Activated CD4-positive, alpha-beta T cell treated with anti-CD3 and anti-CD28 coated beads, Interleukin-2, amount 50 U/mL, for 48 hours (primary cell): ENCODE data around the gene THSD7A.
A peak's percentile ranks its signal among the peaks of the same experiment; 100 is the strongest.

Experiments used
- DNase-seq, 2 experiments: peaks; one replicate each; pipeline ENCODE4 v3.0.0-alpha.2; 2020

The THSD7A gene

DNA sequence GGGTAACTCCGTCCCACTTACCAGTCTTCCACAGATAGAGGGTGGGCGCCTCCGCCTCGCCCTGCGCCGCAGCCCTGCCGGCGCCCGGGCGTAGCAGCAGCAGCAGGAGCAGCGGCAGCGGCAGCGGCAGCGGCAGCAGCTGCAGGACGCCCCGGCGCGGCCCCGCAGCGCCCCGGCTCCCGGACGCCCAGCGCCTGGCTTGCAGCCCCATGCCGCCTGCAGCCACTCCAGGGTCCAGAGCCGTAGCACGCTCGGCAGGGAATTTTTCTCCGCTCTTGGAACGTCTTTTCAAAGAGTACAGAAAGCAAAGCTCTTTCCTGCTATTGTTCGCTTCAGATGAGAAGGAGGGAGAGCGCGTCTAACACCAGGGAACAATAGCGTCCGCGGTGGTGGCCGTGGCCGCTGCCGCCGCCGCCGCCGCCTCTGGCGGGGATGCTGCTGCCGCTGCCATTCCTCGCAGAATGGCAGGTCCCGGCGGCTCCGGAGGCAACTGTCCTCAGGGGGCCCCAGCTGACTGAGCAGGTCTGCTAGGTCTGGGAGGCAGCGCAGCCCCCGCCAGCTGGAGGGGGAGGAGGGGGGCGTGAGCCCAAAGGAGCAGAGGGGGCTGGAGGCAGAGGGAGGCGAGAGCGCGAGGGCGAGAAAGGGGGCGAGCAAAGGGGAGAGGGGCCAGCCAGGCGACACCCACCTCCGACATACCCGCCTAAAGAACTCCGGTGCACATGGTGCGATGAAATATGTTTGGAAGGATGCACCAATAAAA, at the start of gene THSD7A:
THSD7A (minus strand) TSS at position 463 of the 760 bp plus-strand sequence; CDS start at position 211, 252 bp downstream.
- peak; percentile 4 to 10 for DNase-seq

- DNase-seq: no peak
These were observed 49.7 kb upstream of the THSD7A start for GRCh38 chr7:11881680-11882079.

GRCh38 chr7:11875635-11876034, 43.6 kb upstream of the THSD7A start:
- no peak for DNase-seq

GRCh38 chr7:11865671-11866070, 33.7 kb upstream of the THSD7A start:
- DNase-seq: no peak

DNA sequence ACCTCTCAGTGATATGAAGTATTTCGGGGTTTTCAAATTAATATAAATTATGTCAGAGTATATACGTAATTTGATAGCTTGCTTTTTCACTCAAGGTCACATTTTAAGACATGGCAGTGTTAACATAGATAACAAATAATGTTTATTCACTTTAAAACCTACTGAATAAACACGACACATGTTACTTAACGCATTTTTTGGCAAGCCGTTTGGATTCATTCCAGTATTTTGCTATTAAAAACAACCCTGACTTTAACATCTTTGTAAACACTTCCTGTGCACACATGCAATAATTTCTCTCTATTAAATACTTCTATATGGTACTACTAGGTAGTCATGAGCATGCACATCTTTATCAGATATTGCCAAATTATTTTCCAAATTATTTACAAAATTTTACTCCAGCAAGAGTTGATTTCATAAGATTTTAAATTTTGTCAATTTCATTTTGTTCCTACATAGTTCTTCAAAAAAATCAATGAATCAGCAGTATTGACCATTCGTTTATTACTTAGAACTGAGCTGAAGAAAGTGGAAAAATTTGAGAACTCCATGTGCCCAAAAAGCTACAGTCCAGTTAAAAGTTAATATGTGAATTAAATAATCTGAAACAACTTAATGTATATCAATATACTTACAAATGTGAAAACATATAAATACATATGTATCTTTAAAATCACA, 26.8 kb upstream of the THSD7A start:
- DNase-seq: no peak

- DNase-seq: no peak
These were observed 26.0 kb upstream of the THSD7A start for GRCh38 chr7:11858026-11858425.

DNA sequence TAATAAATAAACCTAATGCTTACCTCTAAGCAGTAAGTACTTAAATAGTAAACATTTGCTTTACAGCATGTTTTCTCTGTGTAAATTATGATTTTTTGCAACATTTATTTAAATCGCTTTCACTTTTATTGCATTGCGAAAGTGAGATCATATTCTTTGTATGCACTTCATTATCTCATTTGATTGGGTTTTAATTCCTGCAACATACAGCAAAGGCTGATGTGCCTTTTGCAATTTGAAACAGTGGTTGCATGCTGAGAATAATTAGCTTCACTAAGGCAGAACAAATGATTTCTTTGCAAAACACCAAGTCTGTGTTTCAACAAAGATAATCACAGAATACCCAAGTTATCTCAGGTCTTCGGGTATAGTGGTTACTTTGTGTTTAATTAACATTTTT, 16.3 kb upstream of the THSD7A start:
- DNase-seq: no peak

DNA sequence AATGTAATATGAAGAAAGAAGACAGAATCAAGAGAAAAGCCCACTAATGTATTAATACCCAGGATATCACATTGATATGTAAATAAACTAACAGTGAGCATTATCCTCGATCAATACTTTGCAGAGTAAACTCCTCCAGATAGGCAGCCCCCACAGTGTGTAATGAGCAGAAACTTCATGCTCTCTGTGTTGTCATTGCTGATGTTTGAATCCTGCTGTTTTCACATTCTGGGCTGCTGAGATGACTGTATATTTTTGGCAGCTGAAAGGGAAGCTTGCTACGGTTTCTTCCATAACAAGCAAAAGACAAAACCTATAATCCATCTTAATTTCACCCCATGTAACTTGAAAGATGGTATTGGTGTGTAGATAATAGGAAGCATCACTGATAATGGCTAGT, 15.3 kb upstream of the THSD7A start:
- no peak for DNase-seq

GRCh38 chr7:11846361-11846955, 14.5 kb upstream of the THSD7A start:
- DNase-seq: no peak

DNA sequence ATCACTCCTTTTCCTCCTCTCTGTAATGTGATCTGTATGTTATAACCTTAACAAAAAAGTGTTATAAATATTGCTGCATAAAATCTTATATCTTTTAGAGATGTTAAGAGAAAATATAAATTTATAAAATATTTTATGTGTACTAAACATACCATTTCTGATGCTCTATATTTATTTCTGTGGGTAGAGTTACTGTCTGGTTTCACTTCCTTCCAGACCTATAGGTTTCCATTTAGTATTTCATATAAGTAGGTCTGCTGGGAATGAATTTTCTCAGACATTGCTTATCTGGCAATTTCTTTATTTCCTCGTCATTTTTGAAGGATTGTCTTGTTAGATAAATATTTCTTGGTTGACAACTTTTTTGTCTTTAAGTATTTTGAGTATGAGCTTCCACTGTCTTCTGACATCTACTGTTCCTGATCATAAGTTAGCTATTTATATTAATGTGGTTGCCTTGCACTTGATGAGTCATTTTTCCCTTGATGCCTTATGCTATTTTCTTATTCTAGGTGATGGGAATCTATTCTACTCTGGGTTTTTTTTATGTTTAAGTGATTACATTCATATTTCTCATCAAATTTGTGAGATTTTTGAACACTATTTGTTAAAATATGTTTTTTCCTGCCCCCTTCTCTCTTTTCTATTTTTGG, 11.2 kb upstream of the THSD7A start:
- DNase-seq: no peak

- DNase-seq: no peak
These were observed 9.7 kb upstream of the THSD7A start for GRCh38 chr7:11841657-11842056.

DNA sequence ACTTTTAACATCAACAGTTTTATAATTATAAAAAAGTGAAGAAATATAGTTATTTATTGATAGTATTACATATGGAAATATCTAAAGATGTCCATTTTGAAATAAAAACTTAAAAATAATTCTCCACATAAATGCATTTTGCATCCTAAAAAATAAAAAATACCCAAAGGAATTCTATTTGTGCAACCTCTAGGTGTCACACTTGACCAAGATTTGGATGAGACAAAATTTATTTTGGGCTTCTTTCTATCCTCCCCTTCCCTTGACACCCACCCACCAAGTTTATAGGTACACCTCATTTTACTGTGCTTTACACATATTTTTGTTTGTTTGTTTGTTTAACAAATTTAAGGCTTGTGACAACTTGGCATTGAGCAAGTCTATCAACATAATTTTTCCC, 3.3 kb upstream of the THSD7A start:
- no peak for DNase-seq

GRCh38 chr7:11833431-11833830, 1.4 kb upstream of the THSD7A start:
- no peak for DNase-seq

DNA sequence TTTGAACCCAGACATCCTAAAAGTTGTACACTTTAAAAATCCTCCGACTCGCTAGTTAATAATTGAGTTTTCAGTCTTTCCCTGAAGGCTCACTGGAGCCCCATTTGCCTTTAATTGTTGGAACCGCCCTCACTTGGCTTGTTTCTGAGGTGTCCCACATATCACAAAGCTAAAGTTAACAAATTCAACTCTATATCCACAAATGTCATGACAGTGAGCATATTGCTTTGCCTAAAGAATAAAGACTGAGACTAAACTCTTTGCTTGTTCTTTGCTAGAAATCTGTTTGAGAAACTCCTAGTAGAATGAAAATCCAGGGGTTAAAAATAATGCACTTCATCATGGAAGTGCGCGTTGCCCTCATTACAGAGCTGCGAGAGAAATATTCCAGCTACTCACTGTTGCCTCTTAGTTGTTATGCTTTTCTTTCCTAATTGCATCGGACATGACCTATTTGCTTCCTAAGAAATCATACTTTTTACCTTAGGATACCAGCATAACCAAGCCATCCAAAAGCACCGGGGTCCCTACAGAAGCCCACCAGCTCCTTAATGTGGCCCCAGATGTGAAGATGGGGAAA, 752 bp downstream of the THSD7A start:
- no peak for DNase-seq

DNA sequence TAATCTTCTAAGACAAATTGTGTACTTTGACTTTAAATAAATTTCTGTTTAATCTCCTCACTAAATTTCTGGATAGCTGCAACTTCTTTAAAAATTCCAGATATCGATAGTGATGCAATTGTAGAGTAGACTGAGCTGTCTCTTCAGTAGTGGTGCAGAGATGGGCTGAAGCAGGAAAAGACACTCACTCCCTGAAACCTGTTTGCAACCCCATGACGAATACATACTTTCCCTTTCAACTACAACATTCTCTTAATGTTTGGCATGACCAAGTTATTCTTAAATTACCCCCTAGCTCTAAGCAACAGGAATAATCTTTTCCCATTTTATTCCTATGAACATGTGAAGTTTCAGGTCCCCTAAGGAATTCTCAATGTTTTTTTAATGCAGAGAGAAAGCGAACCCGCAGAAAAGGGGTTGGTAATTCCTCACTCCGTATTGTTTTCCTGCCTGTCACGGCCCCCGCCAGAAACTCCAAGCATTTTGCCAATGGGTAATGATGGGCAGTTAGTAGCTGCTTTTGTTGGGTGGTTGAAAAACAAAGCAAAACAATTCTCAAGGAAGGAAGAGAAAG, 1.3 kb downstream of the THSD7A start:
- DNase-seq: no peak

DNA sequence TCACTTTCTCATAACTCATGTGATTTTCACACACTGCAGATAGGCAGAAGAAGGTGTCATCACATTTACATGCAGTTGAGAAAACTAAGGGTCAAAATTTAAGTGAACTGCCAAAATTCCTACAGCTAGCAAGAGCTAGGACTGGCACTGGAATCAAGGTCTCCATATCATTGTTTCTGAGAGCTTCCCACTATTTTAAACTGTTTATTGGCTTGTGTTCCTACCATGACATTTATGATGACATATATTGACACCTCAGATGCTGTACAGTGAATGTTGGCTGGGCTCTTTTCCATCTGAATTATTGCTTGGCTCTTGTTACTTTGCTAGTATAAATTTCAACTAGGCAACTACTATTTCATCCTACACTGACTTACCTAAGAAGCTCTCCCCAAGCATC, 2.0 kb downstream of the THSD7A start:
- DNase-seq: no peak

GRCh38 chr7:11819947-11820346, 12.1 kb downstream of the THSD7A start:
- no peak for DNase-seq

- DNase-seq: no peak
These were observed 12.7 kb downstream of the THSD7A start for GRCh38 chr7:11819271-11819670.

DNA sequence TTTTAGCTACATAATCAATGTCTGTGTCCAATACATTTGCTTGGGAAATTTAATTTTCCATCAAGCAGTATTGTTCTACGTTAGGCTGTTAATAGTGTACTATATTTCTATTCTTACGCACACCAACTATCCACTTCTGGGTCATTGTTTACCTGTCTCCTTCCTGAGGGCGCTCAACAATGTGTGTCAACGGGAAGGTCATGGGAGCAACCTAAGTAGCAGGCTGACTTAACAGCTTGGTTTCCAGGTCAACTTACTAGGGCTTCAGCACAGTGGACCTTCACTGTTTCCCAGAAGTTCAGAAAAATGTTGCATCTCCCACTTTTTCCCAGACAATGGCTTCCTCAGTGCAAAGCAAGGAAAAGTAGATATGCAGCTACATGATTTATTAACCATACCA, 13.7 kb downstream of the THSD7A start:
- no peak for DNase-seq

- DNase-seq: no peak
These were observed 14.8 kb downstream of the THSD7A start for GRCh38 chr7:11817111-11817740.

DNA sequence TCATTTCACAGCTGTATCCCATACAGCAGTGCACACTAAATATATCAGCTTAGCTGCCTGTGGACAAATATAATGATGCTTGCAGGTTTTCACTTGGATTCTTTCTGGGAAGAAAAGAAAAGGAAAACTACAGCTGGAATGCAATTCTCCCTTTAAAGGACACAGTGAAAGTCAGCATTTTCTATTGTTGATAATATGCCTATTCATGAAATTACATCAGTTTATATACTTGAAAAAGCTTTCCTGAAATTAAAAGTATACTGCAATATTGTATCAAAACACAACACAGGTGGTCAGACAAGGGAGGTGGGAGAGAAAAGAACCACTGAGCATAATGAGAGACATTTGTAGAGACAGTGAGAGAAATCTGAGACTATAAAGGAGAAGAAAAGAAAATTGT, 20.3 kb downstream of the THSD7A start:
- DNase-seq: no peak

DNA sequence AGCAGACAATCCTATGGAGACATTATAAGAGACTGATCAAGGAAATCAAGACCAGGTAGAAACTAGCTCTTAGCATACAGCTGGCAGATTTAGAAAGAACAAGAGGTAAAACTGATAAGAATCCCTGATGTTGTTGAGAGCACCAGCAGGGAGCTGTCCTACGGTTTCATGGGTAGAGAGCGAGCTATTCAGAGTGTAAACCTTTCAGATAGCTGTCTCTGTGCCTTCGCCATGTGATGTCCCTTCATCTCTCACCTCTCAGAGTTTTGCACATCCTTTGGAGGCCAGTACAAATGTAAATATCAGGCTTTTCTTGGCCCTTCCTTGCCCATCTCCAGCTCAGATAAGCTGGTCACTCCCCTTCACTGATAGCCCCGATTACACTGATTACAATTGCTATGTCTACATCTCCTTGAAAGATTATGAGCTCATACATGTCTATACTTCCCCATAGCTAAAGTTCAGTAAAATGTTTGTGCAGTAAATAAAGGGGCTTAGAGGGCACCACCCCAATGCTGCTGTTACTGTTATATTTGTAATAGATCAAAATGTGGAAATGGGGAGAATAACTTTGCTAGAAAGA, 21.9 kb downstream of the THSD7A start:
- DNase-seq: no peak
